Measurements from ENCODE around the gene LIG3. TPM values are rescaled to one million over a fixed set of nuclear protein-coding genes. Genes with fewer than 3 reads are reported as not detected.
A peak's percentile ranks its signal among the peaks of the same experiment; 100 is the strongest.
"Not testable (repeated sequence)": the region's sequence is repeated elsewhere in the genome, so short reads cannot be mapped to it uniquely, and the experiment has no call there.

Gene LIG3
- total RNA-seq, 1 donor from 2014 or later: 65.7 TPM

GRCh38 chr17:35028097-35028496 lies 47.8 kb downstream of the LIG3 start:
- DNase-seq (ENCODE audit: low spot score); H3K27me3 Mint-ChIP-seq (ENCODE audit: low read depth); H3K27ac Mint-ChIP-seq; H3K9me3 Mint-ChIP-seq; H3K4me3 Mint-ChIP-seq (ENCODE audit: low read depth); intact Hi-C loops (cut with micrococcal nuclease): not testable (repeated sequence)
- H3K4me1 Mint-ChIP-seq (ENCODE audit: low read depth): peaks cover 25% of the 10 kb centered on the region
- H3K36me3 Mint-ChIP-seq (ENCODE audit: low read depth): peaks cover 23% of the 10 kb centered on the region

GRCh38 chr17:35028531-35029262 lies 48.4 kb downstream of the LIG3 start:
- Mint-ChIP-seq H3K27ac (peak overlapping the region; percentile 70), H3K4me3 (ENCODE audit: low read depth) (no peak overlapping the region), H3K4me1 (ENCODE audit: low read depth) (peaks cover 19% of the 10 kb centered on the region), H3K27me3 (ENCODE audit: low read depth) (no peaks in the 10 kb centered on the region), H3K9me3 (no peaks in the 10 kb centered on the region), H3K36me3 (ENCODE audit: low read depth) (peaks cover 25% of the 10 kb centered on the region)
- intact Hi-C loops (cut with micrococcal nuclease): no loop called here
- no peak for DNase-seq (ENCODE audit: low spot score)

GRCh38 chr17:35030780-35031179 lies 50.5 kb downstream of the LIG3 start:
- Mint-ChIP-seq H3K4me3 (ENCODE audit: low read depth) (no peak overlapping the region), H3K9me3 (no peaks in the 10 kb centered on the region), H3K4me1 (ENCODE audit: low read depth) (peaks cover 16% of the 10 kb centered on the region), H3K27ac (no peak overlapping the region), H3K27me3 (ENCODE audit: low read depth) (no peaks in the 10 kb centered on the region), H3K36me3 (ENCODE audit: low read depth) (peaks cover 17% of the 10 kb centered on the region)
- intact Hi-C loops (cut with micrococcal nuclease): no loop called here
- no peak for DNase-seq (ENCODE audit: low spot score)

GRCh38 chr17:35038453-35038852 lies 58.1 kb downstream of the LIG3 start:
- H3K4me1 Mint-ChIP-seq (ENCODE audit: low read depth): peaks cover 4% of the 10 kb centered on the region
- intact Hi-C loops (cut with micrococcal nuclease): no loop called here
- H3K36me3 Mint-ChIP-seq (ENCODE audit: low read depth): peaks cover 12% of the 10 kb centered on the region
- no peak overlapping the region for H3K27ac Mint-ChIP-seq
- no peak overlapping the region for H3K4me3 Mint-ChIP-seq (ENCODE audit: low read depth)
- no peak for DNase-seq (ENCODE audit: low spot score)
- H3K9me3 Mint-ChIP-seq: no peaks in the 10 kb centered on the region
- no peaks in the 10 kb centered on the region for H3K27me3 Mint-ChIP-seq (ENCODE audit: low read depth)

- intact Hi-C loops (cut with micrococcal nuclease): no loop called here
These were observed 61.1 kb downstream of the LIG3 start for GRCh38 chr17:35041390-35041789.

GRCh38 chr17:35044181-35044580 lies 63.9 kb downstream of the LIG3 start:
- no peak for DNase-seq (ENCODE audit: low spot score)
- Mint-ChIP-seq H3K27me3 (ENCODE audit: low read depth) (no peaks in the 10 kb centered on the region), H3K4me3 (ENCODE audit: low read depth) (no peak overlapping the region), H3K27ac (no peak overlapping the region), H3K36me3 (ENCODE audit: low read depth) (peaks cover 13% of the 10 kb centered on the region), H3K9me3 (no peaks in the 10 kb centered on the region), H3K4me1 (ENCODE audit: low read depth) (peaks cover 36% of the 10 kb centered on the region)
- intact Hi-C loops (cut with micrococcal nuclease): no loop called here

More at GRCh38 chr17:35041390-35041789, 61.1 kb downstream of the LIG3 start:
- Mint-ChIP-seq H3K4me1 (ENCODE audit: low read depth) (peaks cover 18% of the 10 kb centered on the region), H3K27ac (no peak overlapping the region), H3K9me3 (no peaks in the 10 kb centered on the region), H3K27me3 (ENCODE audit: low read depth) (no peaks in the 10 kb centered on the region), H3K36me3 (ENCODE audit: low read depth) (peaks cover 9% of the 10 kb centered on the region), H3K4me3 (ENCODE audit: low read depth) (no peak overlapping the region)
- DNase-seq (ENCODE audit: low spot score): no peak

- peaks cover 40% of the 10 kb centered on the region for H3K4me1 Mint-ChIP-seq (ENCODE audit: low read depth)
- DNase-seq (ENCODE audit: low spot score); H3K27me3 Mint-ChIP-seq (ENCODE audit: low read depth); H3K9me3 Mint-ChIP-seq: not testable (repeated sequence)
- H3K4me3 Mint-ChIP-seq (ENCODE audit: low read depth): peak overlapping the region; percentile 77
- H3K36me3 Mint-ChIP-seq (ENCODE audit: low read depth): peaks cover 11% of the 10 kb centered on the region
- H3K27ac Mint-ChIP-seq: peak overlapping the region; percentile 95
- intact Hi-C loops (cut with micrococcal nuclease): loop anchor here (5.0 kb wide), 1 partner anchor 492 kb away; the partner anchor contains the start of gene SLFN12L
These were observed 65.2 kb downstream of the LIG3 start for GRCh38 chr17:35045458-35045979.

- peak overlapping the region; percentile 77 for H3K4me3 Mint-ChIP-seq (ENCODE audit: low read depth)
- intact Hi-C loops (cut with micrococcal nuclease): loop anchor here (1.0 to 5.0 kb wide), 6 partner anchors 17 to 491 kb away; partner anchors contain the start of genes RFFL and SLFN12L
- peak overlapping the region; percentile 95 for H3K27ac Mint-ChIP-seq
- H3K27me3 Mint-ChIP-seq (ENCODE audit: low read depth): no peaks in the 10 kb centered on the region
- no peak for DNase-seq (ENCODE audit: low spot score)
- no peaks in the 10 kb centered on the region for H3K9me3 Mint-ChIP-seq
- peaks cover 9% of the 10 kb centered on the region for H3K36me3 Mint-ChIP-seq (ENCODE audit: low read depth)
- peaks cover 43% of the 10 kb centered on the region for H3K4me1 Mint-ChIP-seq (ENCODE audit: low read depth)
These were observed 65.9 kb downstream of the LIG3 start for GRCh38 chr17:35046245-35046644.

- DNase-seq (ENCODE audit: low spot score): peak; percentile 59
- Mint-ChIP-seq H3K4me1 (ENCODE audit: low read depth) (peaks cover 49% of the 10 kb centered on the region), H3K4me3 (ENCODE audit: low read depth) (peak overlapping the region; percentile 77), H3K9me3 (no peaks in the 10 kb centered on the region), H3K36me3 (ENCODE audit: low read depth) (peaks cover 6% of the 10 kb centered on the region), H3K27ac (peak overlapping the region; percentile 95), H3K27me3 (ENCODE audit: low read depth) (no peaks in the 10 kb centered on the region)
- intact Hi-C loops (cut with micrococcal nuclease): loop anchor here (1.0 to 5.0 kb wide), 6 partner anchors 16 to 490 kb away; partner anchors contain the start of genes RFFL and SLFN12L
These were observed 66.5 kb downstream of the LIG3 start for GRCh38 chr17:35046740-35047283.

GRCh38 chr17:35048685-35049379 lies 68.5 kb downstream of the LIG3 start:
- H3K4me3 Mint-ChIP-seq (ENCODE audit: low read depth): peak overlapping the region; percentile 31

GRCh38 chr17:35050170-35050569 lies 69.9 kb downstream of the LIG3 start:
- Mint-ChIP-seq H3K4me3 (ENCODE audit: low read depth) (no peak overlapping the region), H3K27me3 (ENCODE audit: low read depth) (no peaks in the 10 kb centered on the region), H3K36me3 (ENCODE audit: low read depth) (peaks cover 6% of the 10 kb centered on the region), H3K27ac (no peak overlapping the region), H3K9me3 (no peaks in the 10 kb centered on the region), H3K4me1 (ENCODE audit: low read depth) (peaks cover 63% of the 10 kb centered on the region)
- intact Hi-C loops (cut with micrococcal nuclease): no loop called here
- no peak for DNase-seq (ENCODE audit: low spot score)

More at GRCh38 chr17:35048685-35049379, 68.5 kb downstream of the LIG3 start:
- H3K27me3 Mint-ChIP-seq (ENCODE audit: low read depth): no peaks in the 10 kb centered on the region
- intact Hi-C loops (cut with micrococcal nuclease): loop anchor here (5.0 kb wide), 1 partner anchor 488 kb away; the partner anchor contains the start of gene SLFN12L
- peaks cover 62% of the 10 kb centered on the region for H3K4me1 Mint-ChIP-seq (ENCODE audit: low read depth)
- H3K27ac Mint-ChIP-seq: peak overlapping the region; percentile 40
- no peaks in the 10 kb centered on the region for H3K9me3 Mint-ChIP-seq
- H3K36me3 Mint-ChIP-seq (ENCODE audit: low read depth): peaks cover 6% of the 10 kb centered on the region
- DNase-seq (ENCODE audit: low spot score): no peak

- Mint-ChIP-seq H3K4me3 (ENCODE audit: low read depth) (peak overlapping the region; percentile 49), H3K27me3 (ENCODE audit: low read depth) (no peaks in the 10 kb centered on the region), H3K36me3 (ENCODE audit: low read depth) (peaks cover 12% of the 10 kb centered on the region), H3K4me1 (ENCODE audit: low read depth) (peaks cover 59% of the 10 kb centered on the region), H3K9me3 (no peaks in the 10 kb centered on the region), H3K27ac (peak overlapping the region; percentile 81)
- peak; percentile 30 for DNase-seq (ENCODE audit: low spot score)
- intact Hi-C loops (cut with micrococcal nuclease): loop anchor here (1.0 kb wide), 1 partner anchor 12 kb away; the partner anchor contains the start of gene RFFL
These were observed 70.9 kb downstream of the LIG3 start for GRCh38 chr17:35051183-35051578.
